RWPE2 (cell line): Measurements from ENCODE around the gene SMIM17.

Experiments used
- ATAC-seq: fragments of 200-7000 bp; cut with Tn5 transposase; 3 replicates; pipeline ENCODE4 v1.9.1; 2021; ENCODE audit warnings: low read depth
- DNase-seq: peaks from one replicate; pipeline ENCODE4 v3.0.0-alpha.2; 2020; ENCODE audit warnings: low spot score
- H3K27ac ChIP-seq: fragments of 450-650 bp; 2 replicates; pipeline ENCODE4 v1.5.1; 2017; ENCODE audit warnings: mild to moderate bottlenecking; ENCODE audit not compliant: poor library complexity, severe bottlenecking
- H3K27me3 ChIP-seq: fragments of 250-450 bp; sonication (Bioruptor Pico); 2 replicates; pipeline ENCODE4 v1.5.1; 2021; ENCODE audit warnings: mild to moderate bottlenecking, moderate library complexity; ENCODE audit not compliant: insufficient read depth, poor library complexity, severe bottlenecking
- H3K36me3 ChIP-seq: fragments of 250-450 bp; sonication (Bioruptor Pico); 2 replicates; pipeline ENCODE4 v1.5.1; 2020; ENCODE audit warnings: low read depth, mild to moderate bottlenecking, moderate library complexity
- H3K4me1 ChIP-seq: fragments of 250-450 bp; sonication (Bioruptor Pico); 2 replicates; pipeline ENCODE4 v1.5.1; 2021; ENCODE audit warnings: mild to moderate bottlenecking, moderate library complexity; ENCODE audit not compliant: insufficient read depth, poor library complexity, severe bottlenecking
- H3K4me3 ChIP-seq: fragments of 250-450 bp; sonication (Bioruptor Pico); 2 replicates; pipeline ENCODE4 v1.5.1; 2021; ENCODE audit warnings: mild to moderate bottlenecking, moderate library complexity; ENCODE audit not compliant: severe bottlenecking
- H3K9me3 ChIP-seq: fragments of 250-450 bp; sonication (Bioruptor Pico); 2 replicates; pipeline ENCODE4 v1.5.1; 2021; ENCODE audit warnings: mild to moderate bottlenecking, moderate library complexity; ENCODE audit not compliant: severe bottlenecking
- TF ChIP-seq, protein P1 (sequence below): fragments of 450-650 bp; IDR thresholded peaks from one replicate; pipeline ENCODE4 v1.5.1; 2017; ENCODE audit warnings: mild to moderate bottlenecking, moderate library complexity; ENCODE audit not compliant: poor library complexity, severe bottlenecking

Gene SMIM17

DNA sequence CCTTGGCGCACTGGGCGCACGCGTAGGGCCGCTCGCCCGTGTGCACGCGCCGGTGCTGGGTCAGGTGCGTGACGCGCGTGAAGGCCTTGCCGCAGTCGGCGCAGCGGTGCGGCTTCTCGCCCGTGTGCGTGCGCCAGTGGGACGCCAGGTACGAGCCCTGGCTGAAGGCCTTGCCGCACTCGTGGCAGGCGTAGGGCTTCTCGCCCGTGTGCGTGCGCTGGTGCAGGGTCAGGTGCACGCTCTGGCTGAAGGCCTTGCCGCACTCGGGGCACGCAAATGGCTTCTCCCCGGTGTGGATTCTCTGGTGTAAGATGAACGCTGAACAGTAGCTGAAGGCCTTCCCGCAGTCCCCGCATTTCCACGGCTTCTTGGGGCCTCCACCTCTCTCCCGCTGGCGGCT is 21.6 kb downstream of the SMIM17 start:
- Histone ChIP-seq H3K4me1 (no peaks in the 10 kb centered on the region), H3K27me3 (no peaks in the 10 kb centered on the region), H3K36me3 (no peaks in the 10 kb centered on the region), H3K4me3 (no peak overlapping the region), H3K9me3 (peaks cover 7% of the 10 kb centered on the region), H3K27ac (no peak overlapping the region)
- TF ChIP-seq, protein P1, sequence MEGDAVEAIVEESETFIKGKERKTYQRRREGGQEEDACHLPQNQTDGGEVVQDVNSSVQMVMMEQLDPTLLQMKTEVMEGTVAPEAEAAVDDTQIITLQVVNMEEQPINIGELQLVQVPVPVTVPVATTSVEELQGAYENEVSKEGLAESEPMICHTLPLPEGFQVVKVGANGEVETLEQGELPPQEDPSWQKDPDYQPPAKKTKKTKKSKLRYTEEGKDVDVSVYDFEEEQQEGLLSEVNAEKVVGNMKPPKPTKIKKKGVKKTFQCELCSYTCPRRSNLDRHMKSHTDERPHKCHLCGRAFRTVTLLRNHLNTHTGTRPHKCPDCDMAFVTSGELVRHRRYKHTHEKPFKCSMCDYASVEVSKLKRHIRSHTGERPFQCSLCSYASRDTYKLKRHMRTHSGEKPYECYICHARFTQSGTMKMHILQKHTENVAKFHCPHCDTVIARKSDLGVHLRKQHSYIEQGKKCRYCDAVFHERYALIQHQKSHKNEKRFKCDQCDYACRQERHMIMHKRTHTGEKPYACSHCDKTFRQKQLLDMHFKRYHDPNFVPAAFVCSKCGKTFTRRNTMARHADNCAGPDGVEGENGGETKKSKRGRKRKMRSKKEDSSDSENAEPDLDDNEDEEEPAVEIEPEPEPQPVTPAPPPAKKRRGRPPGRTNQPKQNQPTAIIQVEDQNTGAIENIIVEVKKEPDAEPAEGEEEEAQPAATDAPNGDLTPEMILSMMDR, result no peak
- ATAC-seq (no peak), DNase-seq (no peak)

DNA sequence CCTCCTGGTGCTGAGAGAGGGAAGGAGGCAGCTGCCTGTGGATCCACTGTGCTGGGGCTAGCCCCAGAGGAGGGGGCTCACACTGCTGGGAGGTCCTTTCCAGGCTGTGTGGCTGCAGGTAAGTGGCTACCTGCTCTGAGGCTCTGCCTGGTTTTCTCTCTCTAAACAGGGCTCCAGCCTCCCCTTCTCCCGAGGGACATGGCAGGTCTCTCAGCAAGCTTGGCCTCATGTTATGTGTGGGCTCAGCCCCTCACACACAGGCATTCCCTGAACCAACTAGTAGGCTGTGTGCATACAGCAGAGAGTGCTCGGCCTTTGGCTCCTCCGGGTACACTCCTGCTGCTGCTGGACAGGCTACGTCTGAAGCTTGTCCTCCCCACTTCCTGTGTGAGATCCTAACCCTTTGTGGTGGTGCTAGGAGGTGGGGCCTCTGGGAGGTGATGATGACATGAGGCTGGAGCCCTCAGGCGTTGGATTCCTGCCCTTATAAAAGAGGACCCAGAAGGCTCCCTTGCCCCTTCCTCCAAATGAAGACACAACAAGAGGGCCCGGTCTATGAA is 24.4 kb downstream of the SMIM17 start:
- ATAC-seq, result no peak
- TF ChIP-seq, protein P1, result no peak
- no peak overlapping the region for H3K27ac ChIP-seq
- DNase-seq, result no peak
- H3K4me3 ChIP-seq, result no peak overlapping the region
- peaks cover 3% of the 10 kb centered on the region for H3K9me3 ChIP-seq
- no peaks in the 10 kb centered on the region for H3K36me3 ChIP-seq
- no peaks in the 10 kb centered on the region for H3K27me3 ChIP-seq
- H3K4me1 ChIP-seq, result no peaks in the 10 kb centered on the region

DNA sequence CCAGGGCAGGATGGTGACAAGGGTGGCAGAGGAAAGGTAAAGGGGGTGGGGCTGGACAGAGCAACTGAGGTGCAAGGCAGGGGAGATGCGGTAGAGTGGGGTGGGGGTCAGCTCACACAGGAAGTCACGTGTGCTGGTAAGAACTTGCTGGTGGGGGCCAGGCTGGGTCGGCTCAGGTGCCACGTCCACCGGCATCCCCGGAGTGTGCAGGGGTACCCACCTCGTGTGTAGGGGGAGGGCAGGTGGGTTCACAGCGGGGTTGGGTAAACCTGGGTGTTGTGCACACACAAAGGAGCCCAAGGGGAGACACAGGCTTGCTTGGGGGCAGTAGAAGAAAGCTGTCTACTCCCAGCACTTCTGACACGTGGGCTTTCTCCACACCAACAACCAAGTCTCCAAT is 25.7 kb downstream of the SMIM17 start:
- Histone ChIP-seq H3K27ac (no peak overlapping the region), H3K4me3 (no peak overlapping the region), H3K27me3 (no peaks in the 10 kb centered on the region), H3K36me3 (no peaks in the 10 kb centered on the region), H3K4me1 (no peaks in the 10 kb centered on the region), H3K9me3 (no peaks in the 10 kb centered on the region)
- TF ChIP-seq, protein P1, result no peak
- ATAC-seq, result no peak
- no peak for DNase-seq

DNA sequence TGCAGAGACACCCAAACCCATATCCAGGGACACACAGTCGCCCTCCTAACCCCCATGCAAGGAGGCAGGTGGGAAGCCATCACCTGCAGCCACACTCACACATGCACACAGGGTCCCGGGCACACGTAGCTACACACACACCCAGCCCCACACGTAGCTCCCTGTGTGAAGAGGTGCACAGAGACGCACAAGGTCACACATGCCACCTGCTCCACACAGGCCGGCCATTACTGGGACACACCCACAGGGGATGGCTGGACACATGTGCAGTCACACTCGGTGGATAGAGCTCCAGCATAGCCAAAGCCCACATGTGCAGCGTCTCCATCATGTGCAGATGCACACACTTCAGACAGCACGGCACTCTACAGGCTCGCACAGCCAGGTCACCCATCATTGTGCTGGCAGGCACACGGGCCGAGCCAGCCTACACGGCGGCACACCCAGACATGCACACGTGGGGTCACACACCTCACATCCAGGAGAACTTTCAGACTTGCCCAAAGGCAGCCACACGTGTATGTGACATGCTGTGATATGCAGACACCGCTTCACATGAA is 27.5 kb downstream of the SMIM17 start:
- H3K27ac ChIP-seq, result no peak overlapping the region
- no peaks in the 10 kb centered on the region for H3K4me1 ChIP-seq
- no peaks in the 10 kb centered on the region for H3K36me3 ChIP-seq
- DNase-seq (no peak), ATAC-seq (no peak)
- no peaks in the 10 kb centered on the region for H3K27me3 ChIP-seq
- no peak overlapping the region for H3K4me3 ChIP-seq
- no peaks in the 10 kb centered on the region for H3K9me3 ChIP-seq
- TF ChIP-seq, protein P1, result no peak

DNA sequence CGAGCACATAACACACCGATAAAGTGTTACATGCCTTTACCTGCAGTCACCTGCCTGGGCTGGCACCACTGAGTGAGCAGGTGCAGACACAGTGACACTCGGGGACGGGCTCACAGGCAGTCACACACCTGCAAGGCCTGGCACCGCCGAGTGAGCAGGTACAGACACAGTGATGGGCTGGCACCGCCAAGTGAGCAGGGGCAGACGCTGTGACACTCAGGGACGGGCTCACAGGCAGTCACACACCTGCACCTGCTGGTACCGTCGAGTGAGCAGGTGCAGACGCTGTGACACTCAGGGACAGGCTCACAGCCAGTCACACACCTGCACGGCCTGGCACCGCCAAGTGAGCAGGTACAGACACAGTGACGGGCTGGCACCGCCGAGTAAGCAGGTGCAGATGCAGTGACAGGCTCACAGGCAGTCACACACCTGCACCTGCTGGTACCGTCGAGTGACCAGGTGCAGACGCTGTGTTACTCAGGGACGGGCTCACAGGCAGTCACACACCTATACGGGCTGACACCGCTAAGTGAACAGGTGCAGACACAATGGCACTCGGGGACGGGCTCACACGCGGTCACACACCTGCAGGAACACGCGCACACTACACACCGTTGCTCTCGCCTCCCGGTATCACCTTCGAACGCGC is 28.1 kb downstream of the SMIM17 start:
- Histone ChIP-seq H3K27me3 (no peaks in the 10 kb centered on the region), H3K36me3 (no peaks in the 10 kb centered on the region), H3K4me3 (peak overlapping the region; percentile 31), H3K9me3 (no peaks in the 10 kb centered on the region), H3K27ac (no peak overlapping the region), H3K4me1 (no peaks in the 10 kb centered on the region)
- ATAC-seq (peak; percentile 12; the same call in 2 of the 3 replicates), DNase-seq (no peak)
- TF ChIP-seq, protein P1, result no peak
